ENCODE data around the gene CCDC170. TPM values are rescaled to one million over a fixed set of nuclear protein-coding genes. Genes with fewer than 3 reads are reported as not detected.

The CCDC170 gene
- total and polyA plus RNA-seq, 4 donors: 2.4 to 24.1 (median 13.2) TPM

- peaks cover 0 to 2% (median 0%) of the 10 kb centered on the region in 5 donors for H3K4me1 ChIP-seq (ENCODE audit: control insufficient read depth in 5 of 5, insufficient read depth in 5 of 5, low read length in 5 of 5)
- H3K4me3 ChIP-seq: no peak overlapping the region
- WGBS, 2 donors: 75 to 92% methylated on average over 7 of the region's 7 CpGs
- no peaks in the 10 kb centered on the region for H3K9me3 ChIP-seq (ENCODE audit: control insufficient read depth in 4 of 4, insufficient read depth in 3 of 4, low read length in 3 of 4)
- no peak for DNase-seq
- H3K27ac ChIP-seq (ENCODE audit: low read depth in 1 of 2, low read length in 1 of 2): no peak overlapping the region
- H3K9ac ChIP-seq (ENCODE audit: insufficient read depth in 1 of 2, low read length in 2 of 2): no peak overlapping the region
- no peak for TF ChIP-seq CTCF (IDR thresholded peaks at IDR 0.05; ENCODE audit: control extremely low read depth, extremely low read depth)
- H3K36me3 ChIP-seq (ENCODE audit: control insufficient read depth in 4 of 4, insufficient read depth in 4 of 4, low read length in 4 of 4): no peaks in the 10 kb centered on the region
- ATAC-seq (ENCODE audit: insufficient read depth, low FRiP score): no peak
- H3K27me3 ChIP-seq (ENCODE audit: control insufficient read depth in 3 of 3, insufficient read depth in 3 of 3, low read length in 2 of 3): peaks cover 0 to 2% (median 0%) of the 10 kb centered on the region in 3 donors
Observed at GRCh38 chr6:151665329-151665728, 171.5 kb downstream of the CCDC170 start.

GRCh38 chr6:151666526-151666925, 172.7 kb downstream of the CCDC170 start:
- no peak overlapping the region for H3K27ac ChIP-seq (ENCODE audit: low read depth in 1 of 2, low read length in 1 of 2)
- no peaks in the 10 kb centered on the region for H3K9me3 ChIP-seq (ENCODE audit: control insufficient read depth in 4 of 4, insufficient read depth in 3 of 4, low read length in 3 of 4)
- no peaks in the 10 kb centered on the region for H3K36me3 ChIP-seq (ENCODE audit: control insufficient read depth in 4 of 4, insufficient read depth in 4 of 4, low read length in 4 of 4)
- 81 to 87% methylated on average over 2 of the region's 2 CpGs for WGBS, 2 donors
- H3K4me1 ChIP-seq (ENCODE audit: control insufficient read depth in 5 of 5, insufficient read depth in 5 of 5, low read length in 5 of 5): peaks cover 0 to 2% (median 0%) of the 10 kb centered on the region in 5 donors
- no peak for TF ChIP-seq CTCF (IDR thresholded peaks at IDR 0.05; ENCODE audit: control extremely low read depth, extremely low read depth)
- H3K27me3 ChIP-seq (ENCODE audit: control insufficient read depth in 3 of 3, insufficient read depth in 3 of 3, low read length in 2 of 3): peaks cover 0 to 2% (median 0%) of the 10 kb centered on the region in 3 donors
- H3K4me3 ChIP-seq: no peak overlapping the region
- no peak overlapping the region for H3K9ac ChIP-seq (ENCODE audit: insufficient read depth in 1 of 2, low read length in 2 of 2)
- ATAC-seq (ENCODE audit: insufficient read depth, low FRiP score): no peak
- DNase-seq: no peak

GRCh38 chr6:151669208-151669560, 175.4 kb downstream of the CCDC170 start:
- H3K9ac ChIP-seq (ENCODE audit: insufficient read depth in 1 of 2, low read length in 2 of 2): no peak overlapping the region
- H3K9me3 ChIP-seq (ENCODE audit: control insufficient read depth in 4 of 4, insufficient read depth in 3 of 4, low read length in 3 of 4): no peaks in the 10 kb centered on the region
- H3K36me3 ChIP-seq (ENCODE audit: control insufficient read depth in 4 of 4, insufficient read depth in 4 of 4, low read length in 4 of 4): no peaks in the 10 kb centered on the region
- no peak for TF ChIP-seq CTCF (IDR thresholded peaks at IDR 0.05; ENCODE audit: control extremely low read depth, extremely low read depth)
- no peak for DNase-seq
- ATAC-seq (ENCODE audit: insufficient read depth, low FRiP score): no peak
- H3K27ac ChIP-seq (ENCODE audit: low read depth in 1 of 2, low read length in 1 of 2): no peak overlapping the region
- 87 to 91% methylated on average over 3 of the region's 3 CpGs for WGBS, 2 donors
- H3K4me1 ChIP-seq (ENCODE audit: control insufficient read depth in 5 of 5, insufficient read depth in 5 of 5, low read length in 5 of 5): peaks cover 0 to 2% (median 0%) of the 10 kb centered on the region in 5 donors
- H3K4me3 ChIP-seq: no peak overlapping the region
- H3K27me3 ChIP-seq (ENCODE audit: control insufficient read depth in 3 of 3, insufficient read depth in 3 of 3, low read length in 2 of 3): peaks cover 0 to 2% (median 0%) of the 10 kb centered on the region in 3 donors

GRCh38 chr6:151670116-151670515, 176.3 kb downstream of the CCDC170 start:
- DNase-seq: no peak
- Histone ChIP-seq H3K36me3 (ENCODE audit: control insufficient read depth in 4 of 4, insufficient read depth in 4 of 4, low read length in 4 of 4) (no peaks in the 10 kb centered on the region), H3K9me3 (ENCODE audit: control insufficient read depth in 4 of 4, insufficient read depth in 3 of 4, low read length in 3 of 4) (no peaks in the 10 kb centered on the region), H3K27ac (ENCODE audit: low read depth in 1 of 2, low read length in 1 of 2) (no peak overlapping the region), H3K27me3 (ENCODE audit: control insufficient read depth in 3 of 3, insufficient read depth in 3 of 3, low read length in 2 of 3) (no peaks in the 10 kb centered on the region), H3K9ac (ENCODE audit: insufficient read depth in 1 of 2, low read length in 2 of 2) (no peak overlapping the region), H3K4me1 (ENCODE audit: control insufficient read depth in 5 of 5, insufficient read depth in 5 of 5, low read length in 5 of 5) (peaks cover 0 to 2% (median 0%) of the 10 kb centered on the region in 5 donors), H3K4me3 (no peak overlapping the region)
- no peak for TF ChIP-seq CTCF (IDR thresholded peaks at IDR 0.05; ENCODE audit: control extremely low read depth, extremely low read depth)
- WGBS, 2 donors: 84 to 87% methylated on average over 8 of the region's 8 CpGs
- ATAC-seq (ENCODE audit: insufficient read depth, low FRiP score): no peak

Data from lung (tissue), 12 donors.